ENCODE measurements around the gene KCNK4. TPM values are rescaled to one million over a fixed set of nuclear protein-coding genes. Genes with fewer than 3 reads are reported as not detected.

KCNK4 gene
- total and polyA plus RNA-seq, 2 donors (not counting 3 experiments of a cell fraction or from before 2014, with no cell fraction given) = 0.06 to 0.44 TPM

- ChIA-PET POLR2A (interaction anchor here (0.7 to 1.0 kb wide), 4 partner anchors 16 to 30 kb away, joined by 3 to 10 read pairs (median 3); partner anchors contain the start of genes NUDT22 and TRPT1), CTCF (interaction anchor here (0.8 to 5.0 kb wide), 6 partner anchors 37 to 115 kb away, joined by 3 to 36 read pairs (median 6); partner anchors contain the start of genes CATSPERZ and STIP1)
- TF ChIP-seq JUN (IDR thresholded peaks at IDR 0.05; ENCODE audit: borderline replicate concordance, insufficient read depth, insufficient read length, low read depth) (no peak), POLR2AphosphoS5 (IDR thresholded peaks at IDR 0.05; ENCODE audit: insufficient read depth, low read depth, low read length) (peak; percentile 79), POLR2A (IDR thresholded peaks at IDR 0.05; ENCODE audit: low read depth, low read length) (peak; percentile 52), CTCF (IDR thresholded peaks at IDR 0.05; ENCODE audit: extremely low read depth in 1 of 2, insufficient read depth in 1 of 2, low read depth in 1 of 2, low read length in 2 of 2) (no peak), FOS (IDR thresholded peaks at IDR 0.05; ENCODE audit: borderline replicate concordance, insufficient read depth, low read length) (no peak), MYC (IDR thresholded peaks at IDR 0.05; ENCODE audit: low read depth, low read length) (no peak)
- TF ChIP-seq, protein P1, sequence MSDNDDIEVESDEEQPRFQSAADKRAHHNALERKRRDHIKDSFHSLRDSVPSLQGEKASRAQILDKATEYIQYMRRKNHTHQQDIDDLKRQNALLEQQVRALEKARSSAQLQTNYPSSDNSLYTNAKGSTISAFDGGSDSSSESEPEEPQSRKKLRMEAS (IDR thresholded peaks at IDR 0.05; ENCODE audit: insufficient read depth, insufficient read length) = peak; percentile 5
- intact Hi-C loops (cut with micrococcal nuclease) = loop anchor here (1.0 to 5.0 kb wide), 6 partner anchors 11 to 241 kb away; partner anchors contain the start of genes DNAJC4, ESRRA, NUDT22 and RPS6KA4
- Histone ChIP-seq H3K27ac (ENCODE audit: insufficient read depth, low read depth, low read length) (peak overlapping the region; percentile 24), H3K9ac (replicated peaks; ENCODE audit: extremely low read depth, insufficient read depth, low read length) (peak overlapping the region; percentile 65), H3K9me3 (replicated peaks; ENCODE audit: control insufficient read depth, insufficient read depth, low read length) (no peaks in the 10 kb centered on the region), H3K4me1 (ENCODE audit: control insufficient read depth, extremely low read depth, insufficient read depth, low read length) (peaks cover 15% of the 10 kb centered on the region), H4K20me1 (replicated peaks; ENCODE audit: control insufficient read depth, extremely low read depth, insufficient read depth, low read length) (no peaks in the 10 kb centered on the region), H3K27me3 (ENCODE audit: control insufficient read depth in 2 of 2, insufficient read depth in 2 of 2, low read length in 2 of 2) (no peaks in the 10 kb centered on the region), H3K79me2 (ENCODE audit: control insufficient read depth, insufficient read depth, low read length) (peaks cover 40% of the 10 kb centered on the region), H3K4me3 (replicated peaks in 1 of 3; ENCODE audit: insufficient read depth in 1 of 3, low read depth in 1 of 3, low read length in 3 of 3) (peak overlapping the region; percentile 61 to 93 (median 67)), H3K9me1 (replicated peaks; ENCODE audit: control insufficient read depth, extremely low read depth, insufficient read depth, low read length) (no peaks in the 10 kb centered on the region), H2AFZ (ENCODE audit: low read depth, low read length) (no peak overlapping the region), H3K36me3 (ENCODE audit: control insufficient read depth in 2 of 2, extremely low read depth in 1 of 2, insufficient read depth in 2 of 2, low read length in 2 of 2) (peaks cover 6 to 18% of the 10 kb centered on the region in 2 experiments), H3K4me2 (ENCODE audit: insufficient read depth, low read length) (peak overlapping the region; percentile 55)
- BruUV-seq (replicated peaks) = no TSS peak
- DNase-seq (ENCODE audit: low read depth, low spot score) = no peak
- FAIRE-seq = peak; percentile 72
- dilution Hi-C loops (cut with MboI; ENCODE audit: extremely low pct_ligation_motif_present, low sequenced_read_pairs) = no loop called here
These were observed 49.4 kb upstream of the KCNK4 start for GRCh38 chr11:64241491-64242374.

All from endothelial cell of umbilical vein (primary cell).